ENCODE data around the gene STK32B.

Gene STK32B

DNA sequence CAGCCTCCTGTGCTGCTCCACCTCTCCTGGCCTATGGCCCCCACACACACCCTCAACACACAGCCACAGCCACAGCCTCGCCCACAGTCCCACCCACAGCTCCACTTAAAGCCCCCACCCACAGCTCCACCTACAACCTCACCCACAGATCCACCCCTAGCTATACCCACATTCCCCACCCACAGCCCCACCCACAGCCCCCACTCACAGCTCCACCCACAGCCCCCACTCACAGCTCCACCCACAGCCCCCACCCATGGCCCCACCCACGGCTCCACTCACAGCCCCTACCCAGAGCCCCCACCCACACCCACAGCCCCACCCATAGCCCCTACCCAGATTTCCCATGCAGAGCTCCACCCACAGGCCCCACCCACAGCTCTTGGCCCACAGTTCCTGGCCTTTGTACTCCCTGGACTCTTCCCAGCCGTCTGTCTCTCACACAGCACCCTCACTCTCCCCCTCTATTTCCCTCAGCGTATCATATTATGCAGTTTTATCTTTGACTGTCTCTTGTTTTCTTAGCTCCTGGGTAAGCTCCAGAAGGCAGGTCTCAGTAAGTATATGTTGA lies 334.5 kb downstream of the STK32B start:
- DNase-seq = no peak

GRCh38 chr4:5386921-5387320 lies 335.6 kb downstream of the STK32B start:
- DNase-seq = no peak

- no peak for DNase-seq
These were observed 336.2 kb downstream of the STK32B start for GRCh38 chr4:5387457-5387856.

DNA sequence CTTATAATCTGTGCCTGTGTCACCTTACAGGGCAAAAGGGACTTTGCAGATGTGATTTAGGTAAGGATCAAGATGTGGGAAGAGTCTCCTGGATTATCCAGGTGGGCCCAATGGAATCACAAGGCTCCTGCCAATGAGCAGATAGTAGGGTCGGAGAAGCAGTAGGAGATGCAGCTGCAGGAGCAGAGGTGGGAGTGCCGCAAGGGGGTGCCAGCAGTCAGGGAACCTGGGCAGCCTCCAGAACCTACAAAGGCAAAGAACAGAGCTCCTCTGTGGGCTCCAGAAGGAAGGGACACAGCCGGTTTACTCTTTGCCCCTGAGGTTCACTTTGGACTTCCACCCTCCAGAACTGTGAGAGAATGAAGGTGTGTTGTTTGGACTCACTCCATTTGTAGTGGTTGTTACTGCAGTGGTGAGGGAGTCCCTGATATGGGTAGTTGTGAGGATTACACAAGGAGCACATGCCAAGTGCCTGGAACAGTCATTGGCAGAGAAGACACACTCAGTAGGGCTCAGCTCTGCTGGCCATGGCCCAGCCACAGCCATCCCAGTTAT lies 338.6 kb downstream of the STK32B start:
- no peak for DNase-seq

GRCh38 chr4:5391492-5391891 lies 340.2 kb downstream of the STK32B start:
- no peak for DNase-seq

- DNase-seq = no peak
These were observed 342.7 kb downstream of the STK32B start for GRCh38 chr4:5393911-5394513.

DNA sequence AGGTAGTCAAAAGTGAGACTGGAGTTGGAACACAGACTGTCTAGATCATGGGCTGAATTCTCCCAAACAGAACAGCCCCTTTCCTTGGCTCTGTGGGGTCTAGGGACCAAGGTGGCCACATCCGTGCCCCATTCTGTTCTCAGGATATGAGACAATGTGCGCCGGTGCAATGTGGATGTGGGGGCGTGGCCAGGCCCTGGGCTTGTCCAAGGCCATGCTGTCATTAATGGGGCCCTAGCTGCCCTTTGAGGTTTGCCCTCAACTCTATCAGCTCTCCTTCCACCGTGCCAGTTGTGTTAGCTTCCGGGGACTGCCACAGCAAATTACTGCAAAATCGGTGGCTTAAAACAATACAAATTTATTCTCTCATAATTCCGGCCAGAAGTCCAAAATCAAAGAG lies 344.5 kb downstream of the STK32B start:
- no peak for DNase-seq

GRCh38 chr4:5398056-5398455 lies 346.8 kb downstream of the STK32B start:
- DNase-seq = no peak

DNA sequence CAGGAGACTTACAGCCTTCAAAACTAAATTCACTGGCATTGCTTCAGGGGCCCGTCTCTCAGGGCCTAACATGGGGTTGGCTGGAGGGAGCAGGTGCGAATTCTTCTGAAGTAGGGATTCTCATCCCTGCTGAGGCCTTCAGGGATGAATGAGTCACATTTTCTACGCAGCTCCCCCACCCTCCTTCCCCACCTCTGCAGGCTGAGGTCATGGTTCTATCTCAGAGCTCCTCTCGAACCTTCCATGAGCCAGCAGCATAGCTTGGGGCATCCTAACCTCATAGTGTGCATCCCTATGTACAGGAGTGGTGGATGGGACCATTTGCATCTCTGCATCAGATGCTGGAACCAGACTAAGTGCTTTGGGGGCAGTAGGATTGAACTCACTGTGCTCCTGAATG lies 347.8 kb downstream of the STK32B start:
- DNase-seq = no peak

GRCh38 chr4:5399790-5400421 lies 348.6 kb downstream of the STK32B start:
- DNase-seq = no peak

DNA sequence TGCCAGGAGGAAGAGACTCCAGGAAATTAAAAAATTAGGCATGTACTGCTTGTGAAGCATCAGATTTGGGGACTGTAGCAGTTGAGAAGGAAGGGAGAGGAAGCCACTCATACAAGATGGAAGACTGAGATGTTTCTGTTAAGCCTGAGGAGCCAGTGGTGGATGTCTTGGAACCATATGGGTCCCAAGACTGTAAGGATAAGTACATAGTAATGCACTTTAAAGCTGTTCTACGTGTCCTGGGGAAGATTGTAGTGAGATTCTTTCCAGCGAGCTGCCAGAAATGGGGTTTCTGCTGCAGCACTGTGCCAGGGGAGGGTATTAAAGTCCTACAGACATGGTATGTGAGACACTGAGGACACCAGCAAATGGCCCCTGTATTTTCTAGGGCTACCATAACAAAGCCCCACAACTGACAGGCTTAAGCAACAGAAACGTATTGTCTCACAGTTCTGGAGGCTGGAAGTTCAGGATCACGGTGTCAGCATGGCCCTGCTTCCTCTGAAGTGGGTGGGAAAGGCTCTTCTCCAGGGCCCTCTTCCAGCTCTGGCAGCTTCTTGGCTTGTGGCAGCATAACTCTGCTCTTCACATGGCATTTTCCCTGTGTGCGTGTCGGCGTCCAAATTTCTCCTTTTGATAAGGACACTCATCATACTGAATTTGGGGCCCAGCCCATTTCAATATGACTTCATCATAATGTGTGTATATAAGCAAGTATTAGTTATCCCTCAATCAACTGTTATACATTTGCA lies 352.6 kb downstream of the STK32B start:
- DNase-seq = no peak

- no peak for DNase-seq
These were observed 358.0 kb downstream of the STK32B start for GRCh38 chr4:5409237-5409636.

DNA sequence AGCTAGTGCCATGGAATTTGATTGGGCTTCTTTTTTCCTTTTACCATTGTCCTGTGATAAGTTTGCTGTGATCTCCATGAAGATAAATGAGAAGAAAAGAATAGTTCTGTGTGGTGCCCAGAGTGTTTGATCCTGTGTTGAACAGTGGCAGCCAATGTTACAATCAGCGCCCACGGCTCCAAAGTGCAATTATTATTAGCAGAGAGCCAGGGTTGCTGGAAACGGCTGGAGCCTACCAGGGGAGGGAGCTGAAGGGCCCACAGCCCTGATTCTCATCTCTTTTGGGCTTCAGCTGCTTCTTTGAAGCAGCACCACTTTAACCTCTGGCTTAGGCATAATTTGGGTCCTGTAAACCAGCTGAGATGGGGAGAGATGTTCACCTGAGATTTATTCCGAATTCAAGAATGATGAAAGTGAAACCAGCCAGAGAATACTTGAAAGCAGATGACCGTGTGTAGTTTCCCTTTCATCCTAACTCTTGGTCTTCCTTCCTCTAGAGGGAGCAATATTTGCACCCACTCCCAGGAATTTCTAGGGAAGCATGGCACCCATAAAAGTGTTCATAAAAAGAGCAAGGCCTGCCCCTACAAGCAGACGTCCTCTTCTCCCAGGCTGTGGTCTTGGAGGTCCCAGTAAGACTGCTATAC lies 358.8 kb downstream of the STK32B start:
- peak in 1 of 56 donors; percentile 3 for DNase-seq

DNA sequence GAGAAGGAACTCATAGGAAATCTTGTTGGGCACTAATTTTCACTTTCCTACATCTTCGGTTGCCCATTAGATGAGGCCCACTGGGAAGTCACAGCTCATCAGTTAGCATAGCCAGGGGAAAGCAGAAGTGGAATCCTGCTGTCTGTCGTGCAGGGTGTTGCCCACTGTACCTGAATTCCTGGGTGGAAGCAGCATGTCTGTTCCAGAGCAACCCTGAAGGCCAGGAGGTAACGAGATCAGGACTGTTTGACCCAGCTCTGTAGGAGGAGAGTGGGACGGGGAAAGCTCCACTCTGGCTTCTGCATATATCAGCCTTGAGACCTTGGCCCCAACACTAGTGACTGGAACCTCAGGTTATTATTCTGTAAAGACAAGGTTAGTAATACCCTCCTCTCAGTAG lies 361.0 kb downstream of the STK32B start:
- DNase-seq = no peak

GRCh38 chr4:5412751-5413150 lies 361.5 kb downstream of the STK32B start:
- no peak for DNase-seq

- DNase-seq = no peak
These were observed 365.4 kb downstream of the STK32B start for GRCh38 chr4:5416637-5417036.

GRCh38 chr4:5420266-5420665 lies 369.0 kb downstream of the STK32B start:
- DNase-seq = no peak

DNA sequence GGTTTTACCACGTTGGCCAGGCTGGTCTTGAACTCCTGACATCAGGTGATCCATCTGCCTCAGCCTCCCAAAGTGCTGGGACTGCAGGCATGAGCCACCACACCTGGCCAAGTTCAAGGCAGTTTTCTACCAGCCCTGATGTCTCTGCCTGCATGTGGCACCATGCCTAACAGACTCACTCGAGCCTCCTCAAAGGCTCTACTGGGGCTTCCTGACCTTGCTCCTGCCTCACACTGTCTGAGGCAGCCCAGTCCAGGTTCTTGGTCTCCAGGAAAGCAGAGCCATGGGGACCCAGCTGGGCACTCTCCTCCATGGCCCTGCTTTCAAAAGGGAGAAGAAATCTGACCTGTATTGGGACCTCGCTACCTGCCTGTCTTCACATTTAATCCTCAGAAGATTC lies 370.1 kb downstream of the STK32B start:
- no peak for DNase-seq

DNA sequence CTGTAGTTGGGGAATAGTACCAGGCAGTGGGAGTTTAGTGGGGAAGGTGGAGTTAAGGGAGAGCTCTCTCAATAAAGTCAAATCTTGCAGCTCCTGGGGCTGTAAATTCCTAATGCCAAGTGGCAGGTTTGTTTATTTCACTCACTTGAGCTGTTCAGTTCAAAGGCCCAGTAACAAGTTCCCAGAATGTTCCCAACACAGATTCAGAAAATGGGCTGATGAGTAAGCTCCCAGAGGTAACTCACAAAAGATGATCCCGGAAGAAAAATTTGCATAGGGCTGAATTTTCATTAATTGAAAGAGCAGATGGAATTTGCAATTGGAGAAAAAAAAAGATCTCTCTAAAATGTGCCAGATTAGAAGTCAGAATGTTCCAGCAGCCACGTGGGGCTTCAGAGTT lies 370.9 kb downstream of the STK32B start:
- no peak for DNase-seq

DNA sequence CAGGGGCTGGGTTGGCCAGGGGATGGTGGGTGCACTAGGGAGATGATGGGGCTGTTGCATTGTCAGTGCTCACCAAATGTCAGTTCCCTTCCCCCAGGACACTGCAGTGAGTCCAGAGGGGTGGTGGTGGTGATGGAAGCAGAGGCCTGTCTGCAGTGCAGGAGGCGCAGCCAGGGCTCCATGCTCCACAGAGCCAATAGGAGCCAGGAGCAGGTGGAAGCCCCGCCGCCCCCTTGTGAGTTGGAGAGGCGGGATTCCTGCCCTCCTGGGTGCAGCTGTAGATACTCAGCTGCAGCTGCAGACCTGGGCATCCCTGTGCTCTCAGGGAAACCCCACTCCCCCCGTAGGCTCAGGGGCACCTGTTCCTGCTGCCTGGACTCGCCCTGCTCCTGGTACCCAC lies 372.4 kb downstream of the STK32B start:
- DNase-seq = no peak

DNA sequence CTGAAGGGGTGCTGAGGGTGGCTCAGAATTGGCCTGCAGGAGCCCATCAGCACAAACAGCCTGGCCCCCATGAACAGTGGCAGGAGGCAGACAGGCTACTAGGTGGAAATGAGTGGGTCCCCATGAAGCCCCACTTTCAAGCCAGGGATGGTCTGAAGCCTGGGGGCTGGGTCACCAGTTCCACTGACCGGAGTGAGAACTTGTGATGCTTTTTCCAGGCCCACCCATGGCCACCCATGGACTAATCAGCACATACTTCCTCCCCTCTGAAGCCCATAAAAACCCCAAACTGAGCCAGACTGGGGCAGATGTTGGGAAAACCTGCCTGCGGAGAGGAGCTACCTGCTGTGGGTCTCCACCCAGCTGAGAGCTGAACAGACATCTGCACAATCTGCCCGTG lies 372.9 kb downstream of the STK32B start:
- no peak for DNase-seq

- no peak for DNase-seq
These were observed 373.6 kb downstream of the STK32B start for GRCh38 chr4:5424901-5425300.
